Endometrial microvascular endothelial cells (primary cell): ENCODE measurements around the gene CCDC77. TPM values are rescaled to one million over a fixed set of nuclear protein-coding genes. Genes with fewer than 3 reads are reported as not detected.

Experiments used
- in situ Hi-C: cut with HindIII; loops from 2 replicates; pipeline ENCODE4 v1.10.0; 2017; ENCODE audit warnings: low sequenced_read_pairs, low pct_unique_long_range_greater_than_20kb; ENCODE audit errors: inconsistent ontology term
- total RNA-seq: library from RNA; depleted of rRNA; stranded (reverse); fragments of >200 nt; gene quantifications from one replicate; pipeline ENCODE4 v1.2.3, GENCODE V29; 2015; ENCODE audit errors: inconsistent ontology term

Gene CCDC77
- total RNA-seq, 1 donor from 2014 or later = 7.0 TPM

- in situ Hi-C loops = no loop called here
These were observed 71.8 kb downstream of the CCDC77 start for GRCh38 chr12:473198-473597.

DNA sequence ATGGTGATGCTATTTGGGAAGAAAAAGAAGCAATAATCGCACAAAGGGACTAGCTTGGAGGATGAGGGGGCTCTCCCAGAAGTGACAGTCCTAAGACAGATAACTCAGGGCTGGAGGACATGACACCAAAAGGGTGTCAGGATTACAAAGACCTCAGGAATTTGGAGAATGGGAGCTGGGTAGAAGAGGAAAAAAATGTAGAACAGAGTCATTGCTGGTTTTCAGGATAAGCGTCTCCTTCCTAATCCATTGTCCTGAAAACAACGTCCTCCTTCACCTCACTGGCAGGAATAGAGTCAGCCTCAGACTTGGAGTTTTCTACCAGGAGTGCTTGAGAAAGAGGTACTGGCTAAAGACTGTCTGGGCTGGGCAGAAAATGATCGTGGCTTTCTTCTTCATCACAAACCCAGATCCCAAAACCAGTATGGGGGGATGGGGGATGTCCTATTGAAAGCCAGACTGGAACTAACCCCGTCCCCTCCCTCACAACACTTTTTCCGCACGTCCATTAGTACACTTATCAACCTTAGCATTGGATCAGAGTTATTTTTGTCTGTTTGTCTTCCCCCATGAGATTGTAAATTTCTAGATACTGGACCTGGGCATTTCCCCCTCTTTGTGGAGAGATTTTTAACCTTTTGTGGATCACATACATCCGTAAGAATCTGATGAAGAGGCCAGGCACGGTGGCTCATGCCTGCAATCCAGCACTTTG, 72.6 kb downstream of the CCDC77 start:
- in situ Hi-C loops = no loop called here

DNA sequence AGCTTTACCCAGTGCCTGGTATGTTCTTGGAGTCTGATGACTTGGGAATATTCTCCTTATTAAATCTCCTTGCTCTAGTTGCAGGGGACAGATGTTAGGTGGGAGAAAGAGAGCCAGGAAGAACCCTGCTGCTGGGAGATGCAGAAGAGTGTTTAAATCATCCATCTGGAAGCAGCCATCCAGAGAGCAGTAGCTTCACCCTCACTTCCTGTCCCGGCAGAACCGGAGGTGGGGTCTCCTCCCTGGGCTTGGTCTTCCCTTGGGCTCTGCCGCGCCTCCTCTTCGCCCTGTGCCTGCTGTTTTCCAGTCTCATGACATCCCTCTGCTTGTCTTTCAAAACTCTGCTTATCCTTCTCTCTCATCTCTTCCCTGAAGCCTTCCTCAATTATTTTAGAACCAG, 73.8 kb downstream of the CCDC77 start:
- in situ Hi-C loops = no loop called here

- in situ Hi-C loops = no loop called here
These were observed 77.7 kb downstream of the CCDC77 start for GRCh38 chr12:479161-479560.

GRCh38 chr12:480831-481816, 79.7 kb downstream of the CCDC77 start:
- in situ Hi-C loops = no loop called here

GRCh38 chr12:482061-482460, 80.6 kb downstream of the CCDC77 start:
- in situ Hi-C loops = no loop called here

GRCh38 chr12:484096-484495, 82.7 kb downstream of the CCDC77 start:
- in situ Hi-C loops = no loop called here

DNA sequence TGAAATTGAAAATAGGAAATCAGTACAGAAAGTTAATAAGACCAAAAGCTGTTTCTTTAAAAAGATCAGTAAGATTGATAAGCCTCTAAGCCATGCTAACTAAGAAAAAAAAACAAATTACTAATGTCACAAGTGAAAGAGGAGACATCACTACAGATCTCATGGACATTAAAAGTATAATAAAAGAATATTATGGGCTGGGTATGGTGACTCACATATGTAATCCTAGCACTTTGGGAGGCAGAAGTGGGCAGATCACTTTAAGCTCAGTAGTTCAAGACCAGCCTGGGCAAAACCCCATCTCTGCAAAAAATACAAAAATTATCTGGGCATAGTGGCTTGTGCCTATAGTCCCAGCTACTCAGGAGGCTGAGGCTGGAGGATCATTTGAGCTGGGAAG, 88.8 kb downstream of the CCDC77 start:
- in situ Hi-C loops = no loop called here

Other genes with a start within 250 kb of the CCDC77 start
- gene SLC6A12, start 187.5 kb upstream of the CCDC77 start, total RNA-seq = not detected
- gene SLC6A13, start 138.8 kb upstream of the CCDC77 start, total RNA-seq = not detected
- gene KDM5A, start 12.3 kb upstream of the CCDC77 start, total RNA-seq = 46.1 TPM
- gene B4GALNT3, start 58.3 kb downstream of the CCDC77 start, total RNA-seq = 0.19 TPM